Mucosa of descending colon (tissue), 3 donors: ENCODE measurements around the gene ABHD6. TPM values are rescaled to one million over a fixed set of nuclear protein-coding genes. Genes with fewer than 3 reads are reported as not detected.

Experiments used
- ATAC-seq: fragments of 200-7000 bp; cut with Tn5 transposase; one replicate; pipeline ENCODE4 v1.9.1; 2020; ENCODE audit warnings: mild to moderate bottlenecking, moderate library complexity
- DNase-seq, 3 donors: peaks; one replicate each; pipeline ENCODE4 v3.0.0-alpha.2; 2020
- H3K36me3 ChIP-seq: fragments of 200-600 bp; one replicate; pipeline ENCODE4 v1.8.0; 2021; ENCODE audit warnings: low read depth, mild to moderate bottlenecking
- H3K4me1 ChIP-seq: fragments of 200-600 bp; one replicate; pipeline ENCODE4 v1.8.0; 2021; ENCODE audit warnings: low read depth, mild to moderate bottlenecking
- H3K4me3 ChIP-seq: fragments of 200-600 bp; one replicate; pipeline ENCODE4 v1.8.0; 2021; ENCODE audit warnings: mild to moderate bottlenecking
- H3K9me3 ChIP-seq: fragments of 200-600 bp; one replicate; pipeline ENCODE4 v1.8.0; 2021; ENCODE audit warnings: mild to moderate bottlenecking
- intact Hi-C, 2 donors: fragments of 100-400 bp; cut with DNase I in 1 of 2; cut with micrococcal nuclease in 1 of 2; formaldehyde crosslinking; loops; one replicate each; pipeline versions ENCODE4 v1.11.0 to v1.11.1; 2022; cut with DNase I, micrococcal nuclease
- total RNA-seq, 3 donors: library from RNA; stranded (reverse); fragmentation: NEBNext Ultra II Directional in 2 of 3; extraction: Animal tissue kit (Norgen Biotek cat#: 25700) in 2 of 3; gene quantifications; one replicate each; pipeline versions ENCODE4 v1.2.1 to v1.2.4, GENCODE V29; 2021 to 2023
- TF ChIP-seq, protein P1 (sequence below): fragments of 200-600 bp; IDR thresholded peaks from one replicate; pipeline ENCODE4 v1.8.0; 2022; ENCODE audit warnings: antibody characterized with exemption, mild to moderate bottlenecking
- donor health status: DM: no; HTN: no; CAD: no; lungs with moderate emphysema.
- donor health status: DM: no; HTN: no; CAD: no.
- donor health status: DM: no; HTN: yes; CAD: no.

ABHD6 gene
- total RNA-seq, 3 donors from 2014 or later, result 25.7 to 38.4 (median 26.7) TPM

DNA sequence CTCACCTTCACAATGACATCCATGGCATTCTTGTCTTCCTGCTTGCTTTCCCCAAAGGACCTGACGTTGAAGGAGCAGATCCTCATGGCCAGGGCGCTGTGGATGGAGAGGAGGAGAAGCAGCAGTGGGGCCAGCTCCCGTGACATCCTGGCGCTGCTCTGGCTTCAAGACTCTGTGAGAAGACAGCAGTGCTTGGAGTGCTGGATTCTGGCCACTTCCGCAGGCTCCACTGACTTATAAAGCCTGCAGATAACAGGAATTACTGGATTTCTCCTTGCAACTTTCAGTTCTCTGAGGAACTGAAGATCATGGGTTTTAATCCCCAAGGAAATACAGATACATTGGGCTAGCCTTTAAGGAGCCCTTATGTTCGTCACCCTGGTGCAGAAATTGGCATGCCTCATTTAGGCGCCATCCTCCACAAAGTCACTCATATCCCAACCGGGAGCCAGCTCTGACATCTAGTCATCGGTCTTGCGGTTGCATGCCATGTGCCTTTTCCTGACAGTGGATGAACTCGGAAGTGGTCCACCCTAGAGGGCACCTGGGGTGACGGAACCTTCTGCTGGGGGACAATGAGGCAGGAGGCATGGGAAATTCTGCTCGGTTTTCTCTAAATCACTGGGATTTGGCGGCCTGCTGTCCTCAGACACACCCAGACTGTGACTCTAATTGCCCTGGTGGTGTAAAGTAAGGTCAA, 26.7 kb upstream of the ABHD6 start, which contains the start of gene DNASE1L3:
DNASE1L3 (minus strand) TSS at position 212 of the 700 bp plus-strand sequence; CDS start at position 146, 66 bp downstream.
- Histone ChIP-seq H3K4me1 (no peaks in the 10 kb centered on the region), H3K9me3 (no peaks in the 10 kb centered on the region), H3K4me3 (no peak within 1 kb of the TSS), H3K36me3 (no peaks in the 10 kb centered on the region)
- DNase-seq, result no peak
- TF ChIP-seq, protein P1, sequence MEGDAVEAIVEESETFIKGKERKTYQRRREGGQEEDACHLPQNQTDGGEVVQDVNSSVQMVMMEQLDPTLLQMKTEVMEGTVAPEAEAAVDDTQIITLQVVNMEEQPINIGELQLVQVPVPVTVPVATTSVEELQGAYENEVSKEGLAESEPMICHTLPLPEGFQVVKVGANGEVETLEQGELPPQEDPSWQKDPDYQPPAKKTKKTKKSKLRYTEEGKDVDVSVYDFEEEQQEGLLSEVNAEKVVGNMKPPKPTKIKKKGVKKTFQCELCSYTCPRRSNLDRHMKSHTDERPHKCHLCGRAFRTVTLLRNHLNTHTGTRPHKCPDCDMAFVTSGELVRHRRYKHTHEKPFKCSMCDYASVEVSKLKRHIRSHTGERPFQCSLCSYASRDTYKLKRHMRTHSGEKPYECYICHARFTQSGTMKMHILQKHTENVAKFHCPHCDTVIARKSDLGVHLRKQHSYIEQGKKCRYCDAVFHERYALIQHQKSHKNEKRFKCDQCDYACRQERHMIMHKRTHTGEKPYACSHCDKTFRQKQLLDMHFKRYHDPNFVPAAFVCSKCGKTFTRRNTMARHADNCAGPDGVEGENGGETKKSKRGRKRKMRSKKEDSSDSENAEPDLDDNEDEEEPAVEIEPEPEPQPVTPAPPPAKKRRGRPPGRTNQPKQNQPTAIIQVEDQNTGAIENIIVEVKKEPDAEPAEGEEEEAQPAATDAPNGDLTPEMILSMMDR, result no peak
- intact Hi-C loops, result no loop called here
- ATAC-seq, result no peak

DNA sequence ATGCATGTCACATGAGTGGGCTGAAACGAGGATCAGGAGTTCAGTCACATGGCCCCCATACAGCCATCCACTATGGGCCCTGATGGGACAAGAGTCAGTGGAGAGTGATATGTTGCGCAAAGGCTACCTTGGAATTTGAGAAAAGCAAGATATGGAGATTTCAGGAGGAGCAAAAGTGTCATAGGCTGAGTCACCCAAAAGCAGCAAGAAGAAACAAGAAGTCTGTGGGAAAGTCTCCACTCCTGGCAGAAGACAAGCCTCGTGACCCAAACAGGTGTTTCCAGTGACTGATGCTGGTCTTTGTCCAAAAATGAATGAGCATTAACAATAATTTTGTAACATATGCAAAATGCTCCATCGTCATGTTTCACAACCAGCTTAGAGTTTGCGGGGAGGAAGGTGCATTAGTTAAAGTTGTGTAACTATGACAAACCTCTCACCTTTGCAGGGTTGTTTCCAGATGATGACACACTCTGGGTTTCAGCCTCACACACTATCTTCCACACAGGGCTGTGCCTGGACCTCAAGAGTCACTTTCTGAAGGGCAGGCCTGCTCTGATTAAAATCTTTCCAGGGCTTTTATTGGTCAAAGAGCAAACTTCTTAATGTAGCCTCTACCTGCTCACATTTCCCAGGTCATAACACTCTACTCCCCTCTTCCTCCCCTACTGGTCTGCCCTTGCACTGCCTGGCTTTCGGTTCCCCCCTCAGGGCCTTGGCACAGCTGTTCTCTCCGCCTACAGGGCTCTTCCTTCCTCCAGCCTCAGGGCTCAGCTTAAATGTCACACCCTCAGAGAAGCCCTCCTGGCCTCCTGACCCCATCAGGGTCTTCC, 22.9 kb upstream of the ABHD6 start:
- Histone ChIP-seq H3K4me1 (no peaks in the 10 kb centered on the region), H3K4me3 (no peak overlapping the region), H3K9me3 (no peaks in the 10 kb centered on the region), H3K36me3 (no peaks in the 10 kb centered on the region)
- peak in 1 of 3 donors; percentile 34 for DNase-seq
- TF ChIP-seq, protein P1, result no peak
- intact Hi-C loops, result no loop called here
- ATAC-seq, result peak; percentile 66

DNA sequence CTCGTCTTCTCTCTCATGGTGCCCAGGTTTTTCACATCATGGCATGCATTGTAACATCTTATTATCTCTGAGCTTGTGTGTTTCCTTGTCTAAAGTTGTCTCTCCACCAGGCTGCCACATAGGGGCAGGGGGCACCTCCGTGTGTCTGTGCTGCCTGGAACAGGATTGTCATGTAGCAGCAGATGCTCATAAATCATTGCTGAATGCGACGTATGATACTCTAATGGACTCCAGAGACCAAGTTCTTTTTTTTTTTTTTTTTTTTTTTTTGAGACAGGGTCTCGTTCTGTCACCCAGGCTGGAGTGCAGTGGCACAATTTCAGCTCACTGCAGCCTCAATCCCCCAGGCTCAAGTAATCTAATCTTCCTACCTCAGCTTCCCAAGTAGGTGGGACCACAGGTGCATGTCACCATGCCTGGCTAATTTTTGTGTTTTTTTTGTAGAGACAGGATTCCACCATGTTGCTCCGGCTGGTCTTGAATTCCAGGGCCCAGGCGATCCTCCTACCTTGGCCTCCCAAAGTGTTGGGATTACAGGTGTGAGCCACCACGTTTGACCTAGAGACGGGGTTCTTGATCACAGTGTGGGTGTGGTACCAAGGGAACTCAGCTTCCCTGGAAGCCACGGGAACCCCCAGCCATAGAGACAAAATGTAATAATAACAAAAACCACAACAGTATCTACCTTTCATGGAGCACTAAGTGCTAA, 22.1 kb upstream of the ABHD6 start:
- H3K4me3 ChIP-seq, result no peak overlapping the region
- intact Hi-C loops, result no loop called here
- H3K9me3 ChIP-seq, result no peaks in the 10 kb centered on the region
- ATAC-seq (no peak), DNase-seq (no peak)
- no peaks in the 10 kb centered on the region for H3K36me3 ChIP-seq
- no peaks in the 10 kb centered on the region for H3K4me1 ChIP-seq
- TF ChIP-seq, protein P1, result no peak

DNA sequence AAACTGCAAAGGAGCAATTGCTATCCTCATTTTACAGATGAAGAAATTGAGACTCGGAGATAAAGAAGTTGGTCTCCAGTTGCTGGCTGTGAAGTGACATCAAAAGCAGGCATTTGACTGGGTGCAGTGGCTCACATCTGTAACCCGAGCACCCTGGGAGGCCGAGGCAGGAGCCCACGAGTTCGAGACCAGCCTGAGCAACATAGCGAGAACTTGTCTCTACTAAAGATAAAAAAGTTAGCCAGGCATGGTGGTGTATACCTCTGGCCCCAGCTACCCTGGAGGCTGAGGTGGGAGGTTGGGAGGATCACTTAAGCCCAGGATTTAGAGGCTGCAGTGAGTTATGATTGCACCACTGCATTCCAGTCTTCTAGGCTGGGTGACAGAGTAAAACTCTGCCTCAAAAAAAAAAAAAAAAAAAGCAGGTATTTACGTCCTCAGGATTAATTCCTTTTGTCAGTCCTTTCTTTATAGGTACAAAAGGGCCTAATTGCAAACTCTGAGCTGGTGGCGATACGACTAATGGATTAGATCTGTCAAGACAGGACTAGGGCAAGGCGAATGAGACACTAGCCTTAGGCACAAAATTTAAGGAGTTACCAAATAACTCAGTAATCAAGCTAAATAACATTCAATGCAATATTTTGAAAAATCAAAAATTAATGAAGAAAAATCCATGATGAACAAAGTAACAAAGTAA, 20.9 kb upstream of the ABHD6 start:
- Histone ChIP-seq H3K36me3 (no peaks in the 10 kb centered on the region), H3K4me1 (no peaks in the 10 kb centered on the region), H3K4me3 (no peak overlapping the region), H3K9me3 (no peaks in the 10 kb centered on the region)
- DNase-seq (no peak), ATAC-seq (no peak)
- TF ChIP-seq, protein P1, result no peak
- intact Hi-C loops, result no loop called here

DNA sequence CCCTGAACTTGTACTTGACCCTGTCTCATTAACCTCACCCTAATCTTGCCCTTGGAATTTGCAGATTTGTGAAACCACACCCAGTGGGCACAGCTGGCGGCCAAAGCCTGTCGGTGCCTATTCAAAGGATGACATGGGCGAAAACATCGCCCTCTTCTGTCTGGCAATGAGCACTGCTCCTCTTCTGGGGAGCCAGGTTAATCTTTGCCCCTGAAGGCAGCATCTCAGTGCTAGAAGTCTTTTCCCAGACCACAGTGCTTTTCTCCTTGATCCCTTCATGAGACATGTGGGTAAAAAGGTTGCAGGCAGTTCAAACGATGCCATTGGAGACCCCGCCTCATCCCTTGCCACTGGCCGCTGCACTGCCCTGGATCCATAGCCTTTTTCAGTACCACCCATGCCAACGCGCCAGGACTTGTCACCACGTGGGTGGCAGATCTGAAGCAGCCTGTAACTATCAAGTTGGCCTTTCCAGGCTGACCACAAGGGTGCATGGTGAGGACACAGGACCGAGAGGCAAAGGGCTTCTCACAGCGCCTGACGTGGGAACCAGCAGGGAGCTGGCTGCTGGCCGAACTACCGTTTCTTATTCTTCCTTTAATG, 20.3 kb upstream of the ABHD6 start:
- Histone ChIP-seq H3K9me3 (no peaks in the 10 kb centered on the region), H3K36me3 (no peaks in the 10 kb centered on the region), H3K4me3 (no peak overlapping the region), H3K4me1 (no peaks in the 10 kb centered on the region)
- DNase-seq (peak; percentile 61 to 68 (median 64)), ATAC-seq (peak; percentile 93)
- TF ChIP-seq, protein P1, result peak; percentile 64
- intact Hi-C loops, result no loop called here
